ENCODE data around the gene SLC44A4.

- no peak for TF ChIP-seq RNF2 (IDR thresholded peaks at IDR 0.05; ENCODE audit: borderline replicate concordance, low read depth, low read length, missing control alignments, poor library complexity, severe bottlenecking)
- TF ChIP-seq, protein P1, sequence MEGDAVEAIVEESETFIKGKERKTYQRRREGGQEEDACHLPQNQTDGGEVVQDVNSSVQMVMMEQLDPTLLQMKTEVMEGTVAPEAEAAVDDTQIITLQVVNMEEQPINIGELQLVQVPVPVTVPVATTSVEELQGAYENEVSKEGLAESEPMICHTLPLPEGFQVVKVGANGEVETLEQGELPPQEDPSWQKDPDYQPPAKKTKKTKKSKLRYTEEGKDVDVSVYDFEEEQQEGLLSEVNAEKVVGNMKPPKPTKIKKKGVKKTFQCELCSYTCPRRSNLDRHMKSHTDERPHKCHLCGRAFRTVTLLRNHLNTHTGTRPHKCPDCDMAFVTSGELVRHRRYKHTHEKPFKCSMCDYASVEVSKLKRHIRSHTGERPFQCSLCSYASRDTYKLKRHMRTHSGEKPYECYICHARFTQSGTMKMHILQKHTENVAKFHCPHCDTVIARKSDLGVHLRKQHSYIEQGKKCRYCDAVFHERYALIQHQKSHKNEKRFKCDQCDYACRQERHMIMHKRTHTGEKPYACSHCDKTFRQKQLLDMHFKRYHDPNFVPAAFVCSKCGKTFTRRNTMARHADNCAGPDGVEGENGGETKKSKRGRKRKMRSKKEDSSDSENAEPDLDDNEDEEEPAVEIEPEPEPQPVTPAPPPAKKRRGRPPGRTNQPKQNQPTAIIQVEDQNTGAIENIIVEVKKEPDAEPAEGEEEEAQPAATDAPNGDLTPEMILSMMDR (IDR thresholded peaks at IDR 0.05; ENCODE audit: control extremely low read depth in 1 of 3, insufficient read depth in 1 of 3, low read depth in 1 of 3, low read length in 3 of 3) = no peak
- peak; percentile 95 for TF ChIP-seq YY1 (IDR thresholded peaks at IDR 0.05; ENCODE audit: low read depth, low read length)
- peak; percentile 76 to 78; a peak in 2 of 4 replicates for TF ChIP-seq SIN3A (conservative IDR thresholded peaks at IDR 0.05 in 1 of 2, IDR thresholded peaks at IDR 0.05 in 1 of 2; ENCODE audit: low read depth in 1 of 2, low read length in 2 of 2)
- no peak for TF ChIP-seq SP1 (IDR thresholded peaks at IDR 0.05; ENCODE audit: low read depth, low read length)
- no peak for TF ChIP-seq RXRA (IDR thresholded peaks at IDR 0.05; ENCODE audit: insufficient read depth, low read depth, low read length)
- no peak for TF ChIP-seq JUND (IDR thresholded peaks at IDR 0.05; ENCODE audit: low read length)
- TF ChIP-seq, protein P2, sequence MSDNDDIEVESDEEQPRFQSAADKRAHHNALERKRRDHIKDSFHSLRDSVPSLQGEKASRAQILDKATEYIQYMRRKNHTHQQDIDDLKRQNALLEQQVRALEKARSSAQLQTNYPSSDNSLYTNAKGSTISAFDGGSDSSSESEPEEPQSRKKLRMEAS (IDR thresholded peaks at IDR 0.05) = 0 out of 2 replicates have a peak, but pooled peaks have one; percentile 25
- peak; percentile 98 to 99 for TF ChIP-seq POLR2A (IDR thresholded peaks at IDR 0.05; ENCODE audit: control extremely low read depth in 1 of 2, low read depth in 2 of 2, low read length in 2 of 2)
These were observed 44.2 kb downstream of the SLC44A4 start for GRCh38 chr6:31834367-31835250.

All from H1 (cell line).